ENCODE measurements around the gene HNRNPDL.
A peak's percentile ranks its signal among the peaks of the same experiment; 100 is the strongest.

HNRNPDL gene

GRCh38 chr4:82381661-82382296 is 48.5 kb downstream of the HNRNPDL start:
- no peak for FAIRE-seq

DNA sequence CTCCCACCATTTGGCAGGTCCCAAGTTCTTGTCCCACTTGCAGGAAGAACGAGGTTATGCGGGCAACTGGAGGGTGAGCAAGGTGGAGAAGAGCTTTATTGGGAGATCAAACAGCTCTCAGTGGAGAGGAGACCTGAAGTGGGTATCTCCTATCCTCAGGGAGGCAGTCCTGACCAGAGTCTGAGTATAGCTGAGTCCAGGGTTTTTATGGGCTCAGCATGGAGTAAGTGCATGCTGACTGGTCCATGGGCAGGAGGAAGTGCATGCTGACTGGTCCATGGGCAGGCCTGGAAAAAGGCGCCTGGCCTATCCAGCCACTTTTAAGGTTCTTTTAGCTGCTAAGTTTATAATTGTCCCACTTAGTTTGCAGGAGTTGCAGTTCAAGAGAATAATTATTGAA is 49.0 kb downstream of the HNRNPDL start:
- no peak for FAIRE-seq

- FAIRE-seq, result no peak
Measured at GRCh38 chr4:82380831-82381230, 49.4 kb downstream of the HNRNPDL start.

DNA sequence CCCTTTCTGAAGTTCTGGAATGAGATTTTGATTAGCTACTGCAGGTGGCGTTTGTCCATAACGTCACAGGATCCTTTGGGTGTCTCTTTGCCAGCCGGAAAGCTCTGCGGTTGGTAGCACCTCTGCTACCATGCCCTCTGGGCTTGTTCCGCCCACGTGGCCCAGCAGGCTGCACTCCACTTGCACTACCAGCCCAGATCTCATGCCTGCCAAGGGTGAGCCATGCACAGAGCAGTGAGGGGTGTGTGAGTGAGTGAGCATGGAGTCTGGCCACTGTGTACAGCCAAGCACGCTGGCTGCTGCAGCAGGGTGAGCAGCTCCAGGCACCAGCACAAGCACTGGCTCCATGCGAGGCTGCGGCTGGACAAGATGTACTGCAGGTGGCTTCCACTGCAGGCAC is 49.9 kb downstream of the HNRNPDL start:
- FAIRE-seq, result no peak

GRCh38 chr4:82376109-82376508 is 54.2 kb downstream of the HNRNPDL start:
- FAIRE-seq, result no peak

DNA sequence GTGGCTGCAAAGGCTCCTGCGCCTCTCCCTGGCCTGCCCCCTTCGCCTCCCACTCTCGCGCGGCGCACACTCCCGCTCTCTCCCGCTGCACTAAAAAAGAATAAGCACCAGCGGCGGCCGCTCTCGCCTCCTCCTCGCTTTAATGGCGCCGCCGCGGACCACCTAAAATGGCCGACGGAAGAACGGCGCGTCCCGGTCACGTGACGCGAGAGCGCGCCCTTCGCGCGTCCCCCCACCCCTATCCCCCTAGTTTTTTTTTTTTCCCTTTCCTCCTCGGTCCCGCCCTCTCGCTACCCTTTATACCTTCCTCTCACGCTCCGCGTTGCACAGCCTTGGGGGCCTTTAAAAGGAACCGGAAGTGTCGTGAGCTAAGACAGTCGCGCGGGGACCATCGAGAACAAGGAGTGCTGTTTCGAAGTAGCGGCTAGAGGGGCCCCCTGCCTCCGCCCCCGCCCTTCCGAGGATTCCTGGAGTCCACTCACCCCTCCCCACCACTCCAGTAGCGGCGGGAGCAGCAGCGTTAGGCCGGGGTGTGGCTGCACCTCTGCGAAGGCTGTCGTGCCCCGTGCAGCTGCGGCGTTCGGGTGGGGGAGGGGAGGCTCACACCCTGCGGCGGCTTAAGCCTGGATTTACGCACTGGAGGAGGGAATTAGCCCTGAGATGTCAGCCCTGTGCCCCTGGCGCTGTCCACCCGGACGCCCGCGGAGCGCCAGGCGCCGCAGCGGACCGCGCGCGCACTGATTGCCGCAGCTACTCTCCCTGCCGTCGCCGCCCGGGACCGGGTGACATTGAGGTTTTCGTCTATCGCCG is 56.2 kb downstream of the HNRNPDL start, which contains the start of gene HNRNPD:
HNRNPD (minus strand) TSS at position 176 of the 810 bp plus-strand sequence. CDS start 313 bp downstream, outside the sequence.
- peak; percentile 13 for FAIRE-seq

- no peak for FAIRE-seq
Measured at GRCh38 chr4:82373486-82373815, 56.8 kb downstream of the HNRNPDL start.

All from islet of Langerhans (tissue), 1 donor.